D341Med (cell line): ENCODE data around the gene ANK3.

ENCODE experiments used
- DNase-seq: peaks from one replicate; pipeline ENCODE4 v3.0.0; 2012; ENCODE audit warnings: low spot score

Gene ANK3

GRCh38 chr10:60175441-60175971 lies 214.2 kb downstream of the ANK3 start:
- DNase-seq, result no peak

GRCh38 chr10:60172363-60172990 lies 217.2 kb downstream of the ANK3 start:
- no peak for DNase-seq

- DNase-seq, result no peak
Measured at GRCh38 chr10:60171436-60172013, 218.2 kb downstream of the ANK3 start.

DNA sequence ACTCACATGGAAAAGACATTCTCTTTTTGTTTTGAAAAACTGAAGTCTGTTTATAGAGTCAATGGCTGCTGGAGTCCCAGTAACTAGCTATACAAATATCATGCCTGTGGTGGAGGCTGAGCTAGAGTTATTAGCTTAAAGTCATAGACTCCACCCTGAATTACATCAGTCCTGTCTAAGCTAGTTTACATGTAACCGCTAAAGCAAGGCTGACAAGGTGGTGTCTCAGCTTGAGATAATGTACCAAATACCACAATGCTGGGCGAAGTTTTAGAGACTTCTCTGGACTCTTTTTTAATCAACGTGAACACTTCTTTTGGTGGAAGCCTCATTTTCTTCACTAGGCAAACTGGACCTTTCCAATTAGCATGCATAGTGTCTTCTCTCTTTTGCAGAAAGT lies 219.4 kb downstream of the ANK3 start:
- DNase-seq, result no peak

DNA sequence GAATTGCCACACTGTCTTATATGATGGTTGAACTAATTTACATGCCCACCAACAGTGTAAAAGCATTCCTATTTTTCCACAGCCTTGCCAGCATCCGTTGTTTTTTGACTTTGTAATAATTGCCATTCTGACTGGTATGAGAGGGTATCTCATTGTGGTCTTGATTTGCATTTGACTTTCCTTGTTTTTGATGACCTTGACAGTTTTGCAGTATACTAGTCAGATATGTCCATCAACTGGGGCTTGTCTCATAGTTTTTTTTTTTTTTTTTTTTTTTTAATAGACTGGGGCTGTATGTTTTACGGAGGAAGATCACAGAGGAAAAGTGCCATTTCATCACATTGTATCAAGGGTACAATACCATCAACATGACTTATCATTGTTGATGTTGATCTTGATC lies 220.6 kb downstream of the ANK3 start:
- no peak for DNase-seq

DNA sequence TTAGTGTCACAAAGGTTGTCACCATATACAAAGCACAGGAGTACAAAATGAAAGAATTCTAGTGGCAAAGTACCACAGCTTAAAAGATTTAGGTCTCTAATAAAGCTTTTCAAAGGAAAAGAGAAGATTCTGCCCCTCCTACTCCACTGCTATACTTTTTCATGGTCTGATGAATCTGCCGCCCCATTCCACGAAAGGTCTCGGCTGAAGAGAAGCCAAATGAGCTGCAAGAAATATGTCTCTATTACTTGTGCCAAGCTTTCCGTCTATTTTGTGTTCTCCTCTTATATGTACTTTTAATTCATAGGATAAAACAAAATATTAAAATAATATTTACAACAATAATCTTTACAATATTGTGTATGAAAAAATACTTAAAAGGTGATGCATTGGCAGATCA lies 222.6 kb downstream of the ANK3 start:
- no peak for DNase-seq

GRCh38 chr10:60163786-60164185 lies 225.9 kb downstream of the ANK3 start:
- no peak for DNase-seq

- DNase-seq, result no peak
Measured at GRCh38 chr10:60162631-60163030, 227.0 kb downstream of the ANK3 start.

- DNase-seq, result peak; percentile 39
Measured at GRCh38 chr10:60155943-60156683, 233.6 kb downstream of the ANK3 start.

- no peak for DNase-seq
Measured at GRCh38 chr10:60155099-60155877, 234.4 kb downstream of the ANK3 start.

GRCh38 chr10:60149003-60149402 lies 240.7 kb downstream of the ANK3 start:
- DNase-seq, result no peak

- DNase-seq, result no peak
Measured at GRCh38 chr10:60148266-60148840, 241.3 kb downstream of the ANK3 start.

DNA sequence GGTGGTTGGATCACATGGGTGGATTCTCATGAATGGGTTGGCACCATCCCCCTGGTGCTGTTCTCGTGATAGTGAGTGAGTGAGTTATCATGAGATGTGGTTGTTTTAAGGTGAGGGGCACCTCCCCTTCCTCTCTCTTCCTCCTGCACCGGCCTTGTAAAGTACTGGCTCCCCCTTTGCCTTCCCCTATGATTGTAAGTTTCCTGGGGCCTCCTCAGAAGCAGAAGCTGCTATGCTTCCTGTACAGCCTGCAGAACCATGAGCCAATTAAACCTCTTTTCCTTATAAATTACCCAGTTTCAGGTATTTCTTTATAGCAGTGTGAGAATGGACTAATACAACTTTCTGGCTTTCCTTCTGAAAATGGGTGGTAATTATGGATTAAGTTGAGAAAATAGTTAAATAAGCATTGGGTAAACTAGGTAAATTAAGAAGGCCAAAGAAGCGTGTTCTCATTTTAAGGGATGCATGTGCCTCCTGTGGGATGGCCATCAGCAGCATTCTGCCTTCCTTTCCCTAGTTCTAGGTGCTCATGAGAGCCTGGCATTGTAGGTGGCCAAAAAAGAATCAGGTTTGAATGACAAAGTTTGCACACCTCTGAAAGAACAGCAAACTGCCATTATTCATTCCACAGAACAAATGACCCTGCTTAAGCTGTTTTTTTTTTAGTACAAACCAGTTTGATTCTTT lies 242.0 kb downstream of the ANK3 start:
- DNase-seq, result no peak

DNA sequence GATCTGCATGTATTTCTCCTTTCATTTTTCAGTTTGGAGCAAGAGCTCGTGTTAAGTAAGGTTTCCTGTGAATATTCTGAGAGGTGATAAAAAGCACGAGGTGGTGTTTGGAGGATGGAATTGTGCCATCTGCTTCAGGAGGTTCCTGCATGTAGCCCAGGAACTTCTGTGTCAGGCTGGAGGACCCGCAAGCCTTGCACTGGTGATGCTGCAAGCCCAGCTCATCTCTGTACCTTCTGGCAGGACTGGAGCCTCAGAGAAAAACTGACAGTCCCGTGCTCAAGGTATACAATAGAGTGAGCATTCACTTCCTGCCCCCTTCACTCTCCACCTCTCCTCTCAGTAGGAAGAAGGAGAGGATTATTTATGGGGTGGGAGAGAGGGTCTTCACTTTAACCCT lies 242.7 kb downstream of the ANK3 start:
- DNase-seq, result no peak

GRCh38 chr10:60144099-60144498 lies 245.6 kb downstream of the ANK3 start:
- DNase-seq, result no peak

- DNase-seq, result no peak
Measured at GRCh38 chr10:60142736-60143135, 246.9 kb downstream of the ANK3 start.

DNA sequence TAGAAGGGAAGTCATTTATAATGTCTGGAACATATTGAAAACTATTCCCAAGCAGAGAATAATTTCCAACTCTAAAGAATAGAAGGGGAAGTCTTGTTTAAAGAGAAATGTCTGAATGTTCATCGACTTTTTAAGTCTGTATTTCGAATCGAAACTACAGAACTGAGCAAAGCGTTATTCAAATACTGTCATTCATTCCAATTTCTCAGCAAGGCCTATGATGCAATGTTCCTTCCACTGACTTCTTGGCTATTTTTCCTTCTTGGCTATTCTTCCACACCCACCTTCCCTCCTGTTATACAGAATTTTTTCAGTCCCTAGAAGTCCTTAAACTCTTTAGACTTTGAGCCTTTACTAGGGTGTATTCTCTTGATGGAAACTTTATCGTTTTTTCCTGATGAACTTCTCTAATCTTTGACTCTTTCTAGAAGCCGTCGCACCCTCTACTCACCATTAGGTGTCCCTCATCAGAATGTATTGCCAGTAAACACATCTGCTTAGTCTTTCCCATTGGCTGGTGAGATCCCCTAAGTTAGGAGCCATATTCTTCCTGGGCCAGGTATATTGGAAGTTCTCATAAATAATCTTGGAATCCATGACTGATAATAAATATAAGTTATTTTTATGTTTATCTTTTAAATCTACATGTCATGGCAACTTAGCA lies 247.6 kb downstream of the ANK3 start:
- DNase-seq, result no peak

DNA sequence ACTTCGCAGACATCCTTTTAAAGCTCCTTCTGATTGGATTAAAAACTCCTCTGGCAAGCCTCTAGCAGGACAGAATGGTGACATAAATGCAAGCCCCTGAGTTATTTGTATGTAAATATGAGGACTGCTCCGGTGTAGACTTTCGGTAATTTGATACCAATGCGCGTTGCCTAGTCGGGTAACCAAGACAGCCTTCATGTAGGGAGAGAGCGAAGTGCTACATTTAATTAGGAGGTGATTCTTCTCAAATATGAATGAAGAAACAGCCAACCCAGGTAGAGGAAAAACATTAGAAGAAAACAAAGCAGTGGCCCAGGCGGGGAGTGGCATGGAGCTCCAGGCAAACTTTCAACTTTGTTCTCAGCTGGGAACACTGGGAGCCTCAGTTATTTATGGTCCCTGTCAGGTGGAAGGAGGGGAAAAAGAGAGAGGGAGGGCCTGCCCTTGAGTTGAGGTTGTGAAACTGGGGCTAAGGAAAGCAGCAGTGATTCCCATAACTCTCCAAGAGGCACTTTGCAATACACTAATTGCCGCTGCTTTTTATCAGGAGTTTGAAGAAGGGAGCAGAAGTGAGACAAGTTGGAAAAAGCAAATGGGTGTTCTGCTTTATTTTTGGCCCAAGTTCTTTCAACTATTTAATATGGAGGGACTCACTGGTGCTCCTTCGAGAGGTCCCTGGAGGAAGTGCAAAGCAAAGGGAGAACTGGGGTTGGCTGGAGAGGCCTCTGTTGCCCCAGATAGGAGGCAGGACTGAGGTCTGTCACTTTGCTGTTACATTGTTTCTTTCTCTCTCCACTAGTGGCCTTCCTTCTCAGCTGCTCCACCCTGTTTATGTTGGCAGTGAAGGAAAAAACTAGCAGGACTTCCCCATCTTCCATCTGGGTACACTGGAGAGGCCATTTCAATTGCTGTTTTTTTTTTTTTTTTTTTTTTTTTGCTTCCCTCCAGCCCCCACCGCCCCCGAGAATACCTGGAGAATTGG lies 248.7 kb downstream of the ANK3 start:
- no peak for DNase-seq

DNA sequence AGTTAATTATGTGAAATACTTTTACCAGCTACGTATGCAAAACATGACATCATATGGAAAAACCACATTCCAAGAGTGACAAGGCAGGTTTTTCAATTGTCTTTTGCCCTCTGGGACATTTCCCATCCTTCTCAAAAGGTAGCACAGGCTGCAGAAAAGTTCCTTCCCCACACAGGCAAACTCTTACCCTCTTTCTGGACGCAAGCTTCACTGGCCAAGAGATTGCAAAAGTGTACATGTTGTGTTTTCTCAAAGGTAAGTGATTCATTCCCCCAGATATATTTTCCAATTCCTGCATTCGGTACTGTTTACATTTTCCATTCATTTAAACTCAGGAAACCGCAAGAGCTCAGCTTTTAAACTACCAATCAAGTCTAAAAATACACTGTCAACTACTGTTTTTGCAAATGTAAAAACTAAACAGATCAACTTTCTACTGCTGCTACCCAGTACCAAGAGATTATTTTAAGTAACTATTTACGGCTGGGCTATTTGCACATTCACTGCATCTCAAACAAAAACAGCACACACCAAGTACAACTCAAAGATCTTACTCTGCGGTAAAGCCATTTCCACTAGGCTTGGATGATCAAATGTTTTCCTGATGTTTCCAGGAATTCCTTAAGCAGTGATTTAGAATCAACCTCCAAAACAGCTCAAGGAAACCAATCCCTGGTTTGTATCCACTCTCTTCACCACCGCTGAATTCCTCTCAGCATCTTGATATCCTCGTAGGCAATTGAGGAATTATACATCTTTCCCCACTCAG lies 249.7 kb downstream of the ANK3 start:
- DNase-seq, result no peak
